ENCODE measurements around the gene SMIM45. TPM values are rescaled to one million over a fixed set of nuclear protein-coding genes. Genes with fewer than 3 reads are reported as not detected.

Gene SMIM45

DNA sequence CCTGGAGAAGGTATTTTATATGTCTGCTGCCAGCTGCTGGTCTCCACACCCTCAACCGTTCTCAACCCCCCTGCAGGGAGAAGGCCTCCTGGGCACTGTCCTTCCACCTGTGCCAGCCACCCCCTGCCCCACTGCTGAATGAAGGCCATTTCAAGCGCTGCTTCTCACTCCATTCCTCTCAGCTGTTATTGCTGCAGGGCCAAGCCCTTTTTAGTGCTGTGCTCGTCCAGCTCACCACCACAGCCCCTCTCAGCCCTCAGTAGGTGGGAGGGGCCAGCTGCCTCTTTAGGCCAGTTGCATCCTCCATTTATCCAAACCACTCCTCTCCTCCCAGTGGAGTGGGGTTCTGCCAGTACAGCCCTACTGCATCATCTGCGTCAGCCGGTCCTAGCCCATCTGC, 44.9 kb downstream of the SMIM45 start:
- H3K4me1 Mint-ChIP-seq (ENCODE audit: low read depth): peaks cover 29% of the 10 kb centered on the region
- H3K36me3 Mint-ChIP-seq (ENCODE audit: insufficient read depth in 2 of 2): peaks cover 9 to 14% of the 10 kb centered on the region in 2 donors
- H3K27ac Mint-ChIP-seq: no peak overlapping the region
- DNase-seq: no peak
- peaks cover 5 to 6% of the 10 kb centered on the region in 2 donors for H3K9me3 Mint-ChIP-seq
- no peak for ATAC-seq (replicated peaks in 1 of 2)
- H3K4me3 Mint-ChIP-seq: no peak overlapping the region
- no peaks in the 10 kb centered on the region for H3K27me3 Mint-ChIP-seq (ENCODE audit: low read depth)

- DNase-seq (peak; percentile 90 to 92), ATAC-seq (replicated peaks in 1 of 2) (peak; percentile 93 to 98)
- Mint-ChIP-seq H3K9me3 (peaks cover 5 to 7% of the 10 kb centered on the region in 2 donors), H3K36me3 (ENCODE audit: insufficient read depth in 2 of 2) (peaks cover 9 to 17% of the 10 kb centered on the region in 2 donors), H3K4me3 (peak within 1 kb of the TSS; percentile 87 to 97), H3K27me3 (ENCODE audit: low read depth) (no peaks in the 10 kb centered on the region), H3K27ac (peak within 1 kb of the TSS; percentile 97), H3K4me1 (ENCODE audit: low read depth) (peaks cover 29% of the 10 kb centered on the region)
Observed at GRCh38 chr22:41998361-41999261, 46.7 kb downstream of the SMIM45 start, which contains the start of gene WBP2NL. WBP2NL (plus strand) TSS chr22:41998788; CDS start chr22:41998819, 31 bp downstream.

DNA sequence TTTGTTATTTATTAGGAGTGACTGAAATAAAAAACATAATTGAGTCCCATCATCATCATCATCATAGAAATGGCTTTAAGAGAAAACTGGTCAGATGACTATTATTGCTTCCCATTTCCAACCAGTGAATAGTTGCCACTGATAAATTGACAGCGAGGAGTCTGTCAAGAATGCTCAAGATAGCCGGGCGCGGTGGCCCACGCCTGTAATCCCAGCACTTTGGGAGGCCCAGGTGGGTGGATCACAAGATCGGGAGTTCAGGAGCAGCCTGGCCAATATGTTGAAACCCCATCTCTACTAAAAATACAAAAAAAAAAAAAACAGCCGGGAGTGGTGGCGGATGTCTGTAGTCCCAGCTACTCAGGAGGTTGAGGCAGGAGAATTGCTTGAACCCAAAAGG, 48.5 kb downstream of the SMIM45 start:
- H3K36me3 Mint-ChIP-seq (ENCODE audit: insufficient read depth in 2 of 2): peaks cover 9 to 19% of the 10 kb centered on the region in 2 donors
- peaks cover 29% of the 10 kb centered on the region for H3K4me1 Mint-ChIP-seq (ENCODE audit: low read depth)
- ATAC-seq (replicated peaks in 1 of 2) (no peak), DNase-seq (no peak)
- H3K27ac Mint-ChIP-seq: no peak overlapping the region
- peaks cover 5 to 9% of the 10 kb centered on the region in 2 donors for H3K9me3 Mint-ChIP-seq
- peak overlapping the region in 1 of 2 donors; percentile 59 for H3K4me3 Mint-ChIP-seq
- H3K27me3 Mint-ChIP-seq (ENCODE audit: low read depth): no peaks in the 10 kb centered on the region

- DNase-seq (no peak), ATAC-seq (replicated peaks in 1 of 2) (no peak)
- Mint-ChIP-seq H3K9me3 (peaks cover 5 to 9% of the 10 kb centered on the region in 2 donors), H3K4me3 (no peak overlapping the region), H3K27me3 (ENCODE audit: low read depth) (no peaks in the 10 kb centered on the region), H3K27ac (no peak overlapping the region), H3K36me3 (ENCODE audit: insufficient read depth in 2 of 2) (peaks cover 10 to 19% of the 10 kb centered on the region in 2 donors), H3K4me1 (ENCODE audit: low read depth) (peaks cover 29% of the 10 kb centered on the region)
Observed at GRCh38 chr22:42001121-42001520, 49.2 kb downstream of the SMIM45 start.

GRCh38 chr22:42001706-42002105, 49.8 kb downstream of the SMIM45 start:
- peaks cover 10 to 22% of the 10 kb centered on the region in 2 donors for H3K36me3 Mint-ChIP-seq (ENCODE audit: insufficient read depth in 2 of 2)
- no peak for ATAC-seq (replicated peaks in 1 of 2)
- H3K9me3 Mint-ChIP-seq: peaks cover 5 to 9% of the 10 kb centered on the region in 2 donors
- no peak overlapping the region for H3K27ac Mint-ChIP-seq
- peaks cover 4% of the 10 kb centered on the region for H3K27me3 Mint-ChIP-seq (ENCODE audit: low read depth)
- H3K4me1 Mint-ChIP-seq (ENCODE audit: low read depth): peaks cover 29% of the 10 kb centered on the region
- H3K4me3 Mint-ChIP-seq: no peak overlapping the region
- no peak for DNase-seq

- no peak overlapping the region for H3K27ac Mint-ChIP-seq
- peaks cover 18% of the 10 kb centered on the region for H3K27me3 Mint-ChIP-seq (ENCODE audit: low read depth)
- ATAC-seq (replicated peaks in 1 of 2): no peak
- peaks cover 5 to 24% of the 10 kb centered on the region in 2 donors for H3K36me3 Mint-ChIP-seq (ENCODE audit: insufficient read depth in 2 of 2)
- H3K4me1 Mint-ChIP-seq (ENCODE audit: low read depth): no peaks in the 10 kb centered on the region
- peaks cover 7 to 8% of the 10 kb centered on the region in 2 donors for H3K9me3 Mint-ChIP-seq
- DNase-seq: no peak
- H3K4me3 Mint-ChIP-seq: no peak overlapping the region
Observed at GRCh38 chr22:42007922-42008321, 56.0 kb downstream of the SMIM45 start.

Other genes with a start within 250 kb of the SMIM45 start
- 10 to 100 TPM; 18.9 to 23.1 TPM for gene CCDC134, start 151.5 kb upstream of the SMIM45 start, total RNA-seq
- gene SREBF2, start 119.0 kb upstream of the SMIM45 start, total RNA-seq: 100 to 1,000 TPM; 127 to 131 TPM
- 1 to 10 TPM; 2.0 to 3.2 TPM for gene SHISA8, start 37.1 kb upstream of the SMIM45 start, total RNA-seq
- 1 to 10 TPM; 6.1 to 7.3 TPM for gene TNFRSF13C, start 25.3 kb upstream of the SMIM45 start, total RNA-seq
- gene CENPM, start 5.0 kb upstream of the SMIM45 start, total RNA-seq: 10 to 100 TPM; 66.1 to 74.5 TPM
- 1 to 10 TPM; 4.5 to 4.7 TPM for gene SEPTIN3, start 17.3 kb downstream of the SMIM45 start, total RNA-seq
- gene WBP2NL, start 46.6 kb downstream of the SMIM45 start, total RNA-seq: 1 to 10 TPM; 3.9 to 4.3 TPM
- 10 to 100 TPM; 18.6 to 27.5 TPM for gene NAGA, start 118.7 kb downstream of the SMIM45 start, total RNA-seq
- 1 to 10 TPM; 2.4 to 3.8 TPM for gene PHETA2, start 122.1 kb downstream of the SMIM45 start, total RNA-seq
- 100 to 1,000 TPM; 103 to 105 TPM for gene SMDT1, start 127.5 kb downstream of the SMIM45 start, total RNA-seq
- 10 to 100 TPM; 87.8 to 91.7 TPM for gene NDUFA6, start 138.6 kb downstream of the SMIM45 start, total RNA-seq
- 1 to 10 TPM; 6.6 to 6.8 TPM for gene CYP2D6, start 178.7 kb downstream of the SMIM45 start, total RNA-seq

Measured in activated T-cell treated with anti-CD3 and anti-CD28 coated beads, Interleukin-2, amount 50 U/mL, for 72 hours (primary cell).